Common myeloid progenitor, CD34-positive (primary cell): ENCODE measurements around the gene GLOD4.

ENCODE experiments used
- CTCF ChIA-PET: fragments of 350-600 bp; sonication (Branson Sonifier 250); formaldehyde crosslinking; loops from one replicate; lab custom pipeline; 2021; ENCODE audit warnings: antibody characterized with exemption; lab: Charles Lee
- POLR2A ChIA-PET: fragments of 350-600 bp; sonication (Branson Sonifier 250); formaldehyde crosslinking; loops from one replicate; lab custom pipeline; 2021; ENCODE audit warnings: antibody characterized with exemption; lab: Charles Lee
- DNase-seq, 3 donors: peaks; one replicate each; pipeline versions ENCODE4 v3.0.0 to v3.0.0-alpha.2; 2013
- H3K27ac ChIP-seq, 2 experiments: 1 replicate in 1 of 2; 2 replicates in 1 of 2; pipeline ENCODE4 v1.7.0; 2013; ENCODE audit warnings: inconsistent platforms in 2 of 2, low read length in 2 of 2, mild to moderate bottlenecking in 2 of 2, low read depth in 1 of 2, moderate library complexity in 1 of 2; ENCODE audit not compliant: severe bottlenecking in 2 of 2, insufficient read depth in 1 of 2, poor library complexity in 1 of 2
- H3K27me3 ChIP-seq, 5 experiments: replicated peaks in 2 of 5; 1 replicate in 3 of 5; 2 replicates in 2 of 5; pipeline versions ENCODE4 v1.6.1 to v1.7.0; 2013; ENCODE audit warnings: low read length in 4 of 5, mild to moderate bottlenecking in 2 of 5, moderate library complexity in 2 of 5, inconsistent platforms in 1 of 5; ENCODE audit not compliant: insufficient read depth in 5 of 5, control insufficient read depth in 4 of 5
- H3K36me3 ChIP-seq, 4 experiments: 1 replicate in 2 of 4; 2 replicates in 2 of 4; pipeline versions ENCODE4 v1.6.1 to v1.7.0; 2013; ENCODE audit warnings: low read length in 3 of 4, control low read depth in 1 of 4, mild to moderate bottlenecking in 1 of 4; ENCODE audit not compliant: control insufficient read depth in 4 of 4, insufficient read depth in 4 of 4
- H3K4me1 ChIP-seq, 4 experiments: 1 replicate in 3 of 4; 2 replicates in 1 of 4; pipeline versions ENCODE4 v1.6.1 to v1.7.1; 2013; ENCODE audit warnings: low read length in 3 of 4, mild to moderate bottlenecking in 3 of 4, control low read depth in 1 of 4, inconsistent platforms in 1 of 4, moderate library complexity in 1 of 4; ENCODE audit not compliant: control insufficient read depth in 4 of 4, insufficient read depth in 4 of 4; ENCODE audit errors: control extremely low read depth in 1 of 4
- H3K4me3 ChIP-seq, 7 experiments: 1 replicate in 4 of 7; 2 replicates in 3 of 7; pipeline versions ENCODE4 v1.5.1 to v1.7.0; 2013; ENCODE audit warnings: mild to moderate bottlenecking in 7 of 7, low read length in 6 of 7, moderate library complexity in 6 of 7, inconsistent platforms in 2 of 7, low read depth in 2 of 7, control low read depth in 1 of 7; ENCODE audit not compliant: insufficient read depth in 4 of 7, control insufficient read depth in 1 of 7; ENCODE audit errors: extremely low read depth in 1 of 7
- H3K9me3 ChIP-seq, 5 experiments: 1 replicate in 4 of 5; 2 replicates in 1 of 5; pipeline versions ENCODE4 v1.6.1 to v1.7.1; 2013; ENCODE audit warnings: low read length in 4 of 5, mild to moderate bottlenecking in 2 of 5, inconsistent platforms in 1 of 5, low read depth in 1 of 5, moderate library complexity in 1 of 5; ENCODE audit not compliant: control insufficient read depth in 4 of 5, insufficient read depth in 2 of 5; ENCODE audit errors: control extremely low read depth in 1 of 5
- WGBS: methylation state at CpG from one replicate; pipeline ENCODE4 v1.1.5; 2013; ENCODE audit not compliant: insufficient coverage; 5-methylcytosine and 5-hydroxymethylcytosine counted together

The GLOD4 gene

GRCh38 chr17:784143-784542 lies 2.1 kb upstream of the GLOD4 start:
- Histone ChIP-seq H3K4me3 (no peak overlapping the region), H3K27me3 (no peaks in the 10 kb centered on the region), H3K36me3 (peaks cover 11 to 30% (median 20%) of the 10 kb centered on the region in 4 experiments), H3K27ac (no peak overlapping the region), H3K9me3 (no peaks in the 10 kb centered on the region), H3K4me1 (peaks cover 11 to 29% (median 15%) of the 10 kb centered on the region in 4 experiments)
- ChIA-PET CTCF (interaction anchor here (1.0 kb wide), 1 partner anchor 197 kb away, joined by 3 read pairs; no protein-coding TSS in a partner anchor), POLR2A (no interaction called here)
- no peak for DNase-seq
- WGBS: 94% methylated on average over 3 of the region's 3 CpGs

DNA sequence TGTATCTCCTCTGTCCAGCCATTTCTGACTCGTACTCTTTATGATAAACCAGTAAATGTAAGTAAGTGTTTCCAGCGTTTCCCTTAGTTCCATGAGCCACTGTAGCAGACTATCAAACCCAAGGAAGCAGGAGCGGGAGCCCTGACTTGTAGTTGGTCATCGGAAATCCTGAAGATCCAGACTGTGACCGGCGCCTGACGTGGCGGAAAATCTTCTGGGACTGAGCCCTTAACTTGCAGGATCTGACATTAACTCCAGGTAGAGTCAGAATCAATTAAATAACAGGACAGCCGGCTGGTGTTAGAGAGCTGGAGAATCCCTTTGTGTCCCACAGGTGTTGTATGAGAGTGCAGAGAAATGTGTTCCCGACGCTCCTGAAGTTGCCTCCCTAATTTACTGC lies 4.0 kb downstream of the GLOD4 start:
- 98% methylated on average over 8 of the region's 11 CpGs for WGBS
- H3K36me3 ChIP-seq: peaks cover 21 to 52% (median 47%) of the 10 kb centered on the region in 4 experiments
- H3K9me3 ChIP-seq: no peaks in the 10 kb centered on the region
- H3K4me1 ChIP-seq: peaks cover 9 to 16% (median 9%) of the 10 kb centered on the region in 4 experiments
- no peak overlapping the region for H3K27ac ChIP-seq
- no peaks in the 10 kb centered on the region for H3K27me3 ChIP-seq
- no peak overlapping the region for H3K4me3 ChIP-seq
- ChIA-PET POLR2A (no interaction called here), CTCF (interaction anchor here (0.7 to 2.1 kb wide), 2 partner anchors 219 to 222 kb away, joined by 3 to 8 read pairs; partner anchors contain the start of gene TIMM22)
- no peak for DNase-seq

DNA sequence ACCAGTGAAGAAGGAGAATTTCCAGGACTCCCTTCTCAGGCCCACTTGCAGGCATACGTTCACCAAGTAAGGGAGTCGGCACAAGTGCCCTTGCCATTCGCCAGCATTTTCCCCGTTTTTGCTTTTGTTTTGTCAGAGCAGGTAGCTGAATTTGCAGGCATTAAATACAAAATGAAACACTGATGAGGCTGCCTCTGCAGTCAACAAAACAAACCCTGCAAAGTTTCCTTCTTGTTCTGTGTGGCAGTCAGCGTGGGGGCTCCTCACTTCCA lies 7.8 kb downstream of the GLOD4 start:
- no peak for DNase-seq
- no peak overlapping the region for H3K4me3 ChIP-seq
- no peaks in the 10 kb centered on the region for H3K9me3 ChIP-seq
- H3K27ac ChIP-seq: no peak overlapping the region
- H3K27me3 ChIP-seq: no peaks in the 10 kb centered on the region
- CTCF ChIA-PET: no interaction called here
- no peaks in the 10 kb centered on the region for H3K4me1 ChIP-seq
- WGBS: 98% methylated on average over 5 of the region's 5 CpGs
- POLR2A ChIA-PET: no interaction called here
- peaks cover 22 to 77% (median 65%) of the 10 kb centered on the region in 4 experiments for H3K36me3 ChIP-seq

DNA sequence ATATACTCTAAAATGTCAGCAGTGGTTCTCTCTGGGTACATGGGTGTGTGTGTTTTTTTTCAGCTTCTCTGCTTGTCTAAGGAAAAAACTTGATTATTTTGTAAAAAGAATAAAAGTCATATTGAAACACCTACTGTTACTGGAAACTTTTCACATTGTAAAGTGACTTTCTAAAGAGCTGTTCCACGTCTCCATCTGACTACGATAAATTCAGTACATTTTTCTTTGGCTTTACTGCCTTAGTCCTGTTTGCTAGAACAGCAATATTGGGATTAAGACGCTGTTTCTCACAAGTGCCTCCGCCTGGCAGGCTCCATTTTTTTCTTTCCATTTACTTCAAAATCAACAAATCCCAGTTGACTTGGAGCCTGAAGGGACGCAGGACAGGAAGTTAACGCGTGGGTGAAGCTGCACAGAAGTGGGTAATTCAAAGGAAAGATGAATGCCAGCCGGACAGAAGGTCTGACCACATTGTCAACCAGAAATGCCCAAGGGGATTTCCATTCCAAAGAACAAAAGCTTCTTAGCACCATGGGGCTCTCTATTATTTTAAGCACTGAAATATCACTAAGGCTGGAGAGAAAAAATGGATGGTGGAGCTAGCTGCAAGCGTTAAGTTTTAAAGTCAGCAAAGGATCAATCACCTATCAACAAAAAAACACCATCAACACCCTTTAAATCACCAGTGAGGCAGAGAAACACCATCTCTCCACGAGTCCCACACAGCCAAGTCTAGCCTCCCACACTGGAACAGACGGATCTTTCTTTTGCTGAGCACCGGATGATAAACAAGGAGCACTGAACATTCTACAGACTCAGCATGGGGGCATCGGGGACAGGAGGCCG lies 8.4 kb downstream of the GLOD4 start:
- H3K9me3 ChIP-seq: no peaks in the 10 kb centered on the region
- H3K27ac ChIP-seq: no peak overlapping the region
- H3K4me1 ChIP-seq: no peaks in the 10 kb centered on the region
- ChIA-PET POLR2A (no interaction called here), CTCF (no interaction called here)
- no peaks in the 10 kb centered on the region for H3K27me3 ChIP-seq
- H3K36me3 ChIP-seq: peaks cover 22 to 82% (median 68%) of the 10 kb centered on the region in 4 experiments
- WGBS: 95% methylated on average over 10 of the region's 14 CpGs
- DNase-seq: no peak
- H3K4me3 ChIP-seq: no peak overlapping the region

DNA sequence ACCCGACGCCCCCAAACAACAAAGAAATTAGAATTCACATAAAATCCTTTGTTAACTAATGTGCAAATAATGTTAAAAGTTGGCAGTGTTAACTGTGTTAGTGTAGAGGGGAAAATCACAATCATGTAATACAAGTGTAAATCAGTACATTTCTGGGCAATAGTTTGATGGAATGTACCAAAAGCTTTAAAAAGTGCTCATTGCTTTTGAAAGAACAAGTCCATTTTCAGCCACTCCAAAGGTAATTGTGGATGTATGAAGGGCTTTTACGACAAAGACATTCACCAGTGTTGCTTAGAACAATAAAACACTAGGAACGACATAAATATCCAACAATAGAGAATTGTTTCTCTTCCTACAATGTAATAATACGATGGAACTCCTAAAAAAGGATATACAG lies 9.1 kb downstream of the GLOD4 start:
- peaks cover 19 to 78% (median 62%) of the 10 kb centered on the region in 4 experiments for H3K36me3 ChIP-seq
- H3K4me1 ChIP-seq: no peaks in the 10 kb centered on the region
- WGBS: no CpG with 5 or more reads among the region's 5 CpGs
- no peaks in the 10 kb centered on the region for H3K27me3 ChIP-seq
- H3K27ac ChIP-seq: no peak overlapping the region
- POLR2A ChIA-PET: no interaction called here
- CTCF ChIA-PET: no interaction called here
- no peak overlapping the region for H3K4me3 ChIP-seq
- no peak for DNase-seq
- H3K9me3 ChIP-seq: no peaks in the 10 kb centered on the region

DNA sequence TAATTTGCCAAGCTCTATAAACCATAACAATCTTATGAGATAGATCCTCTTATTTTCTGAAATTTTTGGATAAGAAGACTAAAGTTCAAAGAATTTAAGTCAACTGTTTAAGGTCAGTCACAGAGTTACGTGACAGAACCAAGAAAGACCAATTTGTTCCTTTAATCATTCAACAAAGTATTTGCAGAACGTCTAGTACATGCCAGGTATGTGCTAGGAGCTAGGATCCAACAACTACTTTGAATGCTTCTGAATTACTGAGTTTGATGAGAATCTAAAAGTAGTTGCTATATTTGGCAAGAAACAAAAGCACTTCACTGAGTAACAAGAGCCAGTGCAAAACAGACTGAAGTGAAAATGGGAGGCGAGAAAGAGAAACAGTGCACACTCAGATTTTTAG lies 15.0 kb downstream of the GLOD4 start:
- ChIA-PET POLR2A (no interaction called here), CTCF (interaction anchor here (0.8 kb wide), 1 partner anchor 12 kb away, joined by 3 read pairs; no protein-coding TSS in a partner anchor)
- Histone ChIP-seq H3K4me3 (no peak overlapping the region), H3K4me1 (no peaks in the 10 kb centered on the region), H3K27me3 (no peaks in the 10 kb centered on the region), H3K9me3 (no peaks in the 10 kb centered on the region), H3K27ac (no peak overlapping the region), H3K36me3 (peaks cover 10 to 62% (median 39%) of the 10 kb centered on the region in 4 experiments)
- DNase-seq: no peak
- WGBS: 97% methylated on average over 3 of the region's 3 CpGs

- Histone ChIP-seq H3K9me3 (no peaks in the 10 kb centered on the region), H3K36me3 (peaks cover 18 to 60% (median 46%) of the 10 kb centered on the region in 4 experiments)
These were observed 21.7 kb downstream of the GLOD4 start for GRCh38 chr17:760371-760770.

More at GRCh38 chr17:760371-760770, 21.7 kb downstream of the GLOD4 start:
- Histone ChIP-seq H3K27me3 (no peaks in the 10 kb centered on the region), H3K4me3 (no peak overlapping the region), H3K4me1 (no peaks in the 10 kb centered on the region), H3K27ac (no peak overlapping the region)
- CTCF ChIA-PET: no interaction called here
- no peak for DNase-seq
- POLR2A ChIA-PET: no interaction called here
- WGBS: 91% methylated on average over 9 of the region's 9 CpGs
